Body of pancreas (tissue), 4 donors: ENCODE data around the gene BANP.
"Not testable (repeated sequence)": the region's sequence is repeated elsewhere in the genome, so short reads cannot be mapped to it uniquely, and the experiment has no call there.

Experiments used
- POLR2A ChIP-seq, 3 donors: fragments of 450-650 bp; IDR thresholded peaks; one replicate each; pipeline ENCODE4 v1.6.1; 2016; ENCODE audit warnings: antibody characterized with exemption in 3 of 3, mild to moderate bottlenecking in 2 of 3
- TF ChIP-seq, protein P1 (sequence below), 7 experiments: fragments of 450-650 bp in 4 of 7; fragments of 200-600 bp in 3 of 7; sonication (generic) in 3 of 7; IDR thresholded peaks; one replicate each; pipeline ENCODE4 v1.5.1; 2016 to 2019; ENCODE audit warnings: antibody characterized with exemption in 7 of 7

DNA sequence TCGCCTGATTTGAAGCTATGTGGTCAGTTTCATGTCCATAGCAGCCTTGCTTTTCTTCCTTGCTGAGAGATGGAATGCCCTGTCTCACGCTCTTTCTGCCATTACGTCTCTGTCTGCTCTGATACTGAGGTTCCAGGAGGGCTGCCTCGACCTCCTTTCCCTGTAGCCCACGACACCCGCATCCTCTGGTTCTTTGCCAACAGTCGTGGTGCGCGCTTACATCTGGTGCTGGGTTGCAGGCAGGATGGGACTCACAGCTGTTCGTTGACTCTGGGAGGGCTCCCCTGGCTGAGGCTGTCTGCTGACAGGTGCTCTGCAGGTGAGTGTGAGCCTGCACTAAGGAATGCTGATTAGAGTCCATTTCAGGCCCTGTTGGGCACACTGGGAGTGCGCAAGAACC, 90.3 kb downstream of the BANP start:
- TF ChIP-seq, protein P1, sequence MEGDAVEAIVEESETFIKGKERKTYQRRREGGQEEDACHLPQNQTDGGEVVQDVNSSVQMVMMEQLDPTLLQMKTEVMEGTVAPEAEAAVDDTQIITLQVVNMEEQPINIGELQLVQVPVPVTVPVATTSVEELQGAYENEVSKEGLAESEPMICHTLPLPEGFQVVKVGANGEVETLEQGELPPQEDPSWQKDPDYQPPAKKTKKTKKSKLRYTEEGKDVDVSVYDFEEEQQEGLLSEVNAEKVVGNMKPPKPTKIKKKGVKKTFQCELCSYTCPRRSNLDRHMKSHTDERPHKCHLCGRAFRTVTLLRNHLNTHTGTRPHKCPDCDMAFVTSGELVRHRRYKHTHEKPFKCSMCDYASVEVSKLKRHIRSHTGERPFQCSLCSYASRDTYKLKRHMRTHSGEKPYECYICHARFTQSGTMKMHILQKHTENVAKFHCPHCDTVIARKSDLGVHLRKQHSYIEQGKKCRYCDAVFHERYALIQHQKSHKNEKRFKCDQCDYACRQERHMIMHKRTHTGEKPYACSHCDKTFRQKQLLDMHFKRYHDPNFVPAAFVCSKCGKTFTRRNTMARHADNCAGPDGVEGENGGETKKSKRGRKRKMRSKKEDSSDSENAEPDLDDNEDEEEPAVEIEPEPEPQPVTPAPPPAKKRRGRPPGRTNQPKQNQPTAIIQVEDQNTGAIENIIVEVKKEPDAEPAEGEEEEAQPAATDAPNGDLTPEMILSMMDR (IDR thresholded peaks at IDR 0.05) = not testable (repeated sequence)
- not testable (repeated sequence) for TF ChIP-seq POLR2A (IDR thresholded peaks at IDR 0.05)
